Right forelimb (tissue), 1 donor: ENCODE data around the gene IL17C.

Source experiments
- DNase-seq: peaks from one replicate; pipeline ENCODE4 v3.0.0-alpha.2; 2018

The IL17C gene

GRCh38 chr16:88687254-88687576, 48.8 kb downstream of the IL17C start:
- DNase-seq: no peak

GRCh38 chr16:88687676-88688012, 49.3 kb downstream of the IL17C start:
- DNase-seq: no peak

- DNase-seq: no peak
Measured at GRCh38 chr16:88688013-88688778, 49.8 kb downstream of the IL17C start.
